ENCODE data around the gene FAIM2.
A peak's percentile ranks its signal among the peaks of the same experiment; 100 is the strongest.

The FAIM2 gene

DNA sequence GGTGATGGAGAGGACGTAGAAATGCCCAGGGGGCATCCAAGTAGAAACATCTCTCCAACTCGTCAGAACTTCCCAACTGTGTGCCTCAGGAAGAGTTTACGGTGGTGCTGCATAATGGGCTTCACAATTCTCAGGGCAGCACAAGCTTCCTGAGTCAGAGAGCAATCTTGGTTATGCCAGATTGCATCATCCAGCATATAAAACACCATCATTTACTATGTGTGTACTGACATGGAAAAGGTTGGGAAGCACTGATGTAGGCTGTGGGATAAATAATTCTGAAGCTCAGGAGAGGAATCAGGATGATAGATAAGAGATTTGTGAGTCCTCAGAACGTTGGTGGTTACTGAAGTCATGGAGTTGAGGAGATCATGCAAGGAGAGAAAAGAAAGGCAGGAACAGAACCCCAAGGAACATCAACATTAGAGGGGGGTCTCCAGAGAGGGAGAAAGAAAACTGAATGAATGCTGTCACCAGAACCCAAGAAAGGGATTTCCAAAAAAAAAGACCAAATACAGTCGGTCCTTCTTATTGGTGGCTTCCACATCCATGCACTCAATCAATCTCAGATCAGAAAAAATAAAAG lies 70.8 kb downstream of the FAIM2 start:
- H3K27me3 ChIP-seq (ENCODE audit: low read depth, low read length): no peaks in the 10 kb centered on the region
- no peak overlapping the region for H3K4me3 ChIP-seq (ENCODE audit: low read depth in 1 of 2, low read length in 2 of 2)
- H3K9me3 ChIP-seq (ENCODE audit: control insufficient read depth in 1 of 2, low read length in 2 of 2): no peaks in the 10 kb centered on the region
- no peaks in the 10 kb centered on the region for H3K36me3 ChIP-seq (ENCODE audit: control insufficient read depth in 1 of 2, insufficient read depth in 2 of 2, low read length in 2 of 2)
- H3K27ac ChIP-seq (ENCODE audit: low read length): no peak overlapping the region
- H3K4me1 ChIP-seq (ENCODE audit: control insufficient read depth in 1 of 2, insufficient read depth in 2 of 2, low read length in 2 of 2): peaks cover 5 to 8% of the 10 kb centered on the region in 2 donors

DNA sequence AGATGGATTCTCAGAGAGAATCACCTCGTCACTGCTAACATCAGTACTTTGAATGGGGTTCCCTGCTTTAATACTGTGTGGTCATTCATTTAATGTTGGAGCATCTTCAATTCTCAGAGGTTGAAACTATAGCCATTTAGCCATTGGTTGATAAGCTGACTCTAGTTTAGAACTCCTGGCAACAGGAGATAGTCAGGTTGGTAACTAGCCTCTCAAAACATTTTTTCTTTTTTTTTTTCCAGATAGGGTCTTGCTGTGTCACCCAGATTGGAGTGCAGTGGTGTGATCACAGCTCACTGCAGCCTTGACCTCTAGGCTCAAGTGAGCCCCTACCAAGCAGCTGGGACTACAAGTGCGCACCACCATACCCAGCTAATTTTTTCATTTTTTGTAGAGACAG lies 72.0 kb downstream of the FAIM2 start:
- Histone ChIP-seq H3K4me1 (ENCODE audit: control insufficient read depth in 1 of 2, insufficient read depth in 2 of 2, low read length in 2 of 2) (peaks cover 5 to 15% of the 10 kb centered on the region in 2 donors), H3K27ac (ENCODE audit: low read length) (no peak overlapping the region), H3K4me3 (ENCODE audit: low read depth in 1 of 2, low read length in 2 of 2) (no peak overlapping the region), H3K27me3 (ENCODE audit: low read depth, low read length) (no peaks in the 10 kb centered on the region), H3K9me3 (ENCODE audit: control insufficient read depth in 1 of 2, low read length in 2 of 2) (no peaks in the 10 kb centered on the region), H3K36me3 (ENCODE audit: control insufficient read depth in 1 of 2, insufficient read depth in 2 of 2, low read length in 2 of 2) (no peaks in the 10 kb centered on the region)

DNA sequence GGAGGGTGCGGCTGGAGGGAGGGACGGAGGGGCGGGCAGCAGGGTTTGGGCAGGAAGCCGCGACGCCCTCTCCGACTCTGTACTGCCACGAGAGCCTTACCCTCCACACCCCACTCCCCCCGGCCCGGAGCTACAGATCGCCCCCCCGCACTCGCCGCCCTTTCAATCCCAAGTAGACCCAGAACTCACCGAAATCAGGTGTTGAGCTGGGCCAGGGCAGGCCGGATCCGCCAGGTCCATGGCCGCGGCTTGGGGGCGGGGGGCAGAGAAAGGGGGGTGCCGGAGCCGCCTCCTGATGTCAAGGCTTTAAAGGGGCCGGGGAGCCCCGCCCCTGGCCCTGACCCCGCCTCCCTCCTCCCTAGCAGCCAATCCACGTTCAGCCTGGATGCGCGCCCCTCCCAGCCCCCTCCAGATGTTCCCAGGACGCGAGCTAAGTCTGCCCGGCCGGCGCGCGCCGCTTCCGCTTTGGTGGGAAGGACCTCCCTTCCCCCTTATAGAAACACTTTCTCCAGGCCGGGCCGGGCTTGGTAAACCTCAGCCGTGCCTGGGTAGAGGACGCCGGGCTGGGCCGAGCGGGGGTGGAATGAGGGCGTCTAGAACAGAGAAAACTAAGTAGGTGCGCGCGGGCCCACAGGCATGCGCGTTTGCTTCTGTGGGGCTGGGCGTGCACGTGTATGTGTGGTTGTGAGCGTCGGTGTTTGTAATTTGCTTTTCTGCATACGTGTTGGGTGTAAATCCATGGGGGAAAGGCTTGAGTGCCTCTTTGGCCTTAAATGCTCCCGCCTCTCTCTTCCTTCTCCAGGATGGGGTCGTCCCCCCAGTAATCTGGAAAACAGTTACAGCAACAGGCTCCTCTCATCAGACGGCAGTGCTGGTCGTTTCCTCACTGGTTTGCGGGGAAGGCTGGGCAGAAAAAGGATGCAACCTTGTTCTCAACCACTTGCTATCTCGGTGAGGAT lies 75.3 kb downstream of the FAIM2 start, which contains the start of gene NCKAP5L:
NCKAP5L (minus strand) TSS at position 281 of the 959 bp plus-strand sequence. CDS start 24,369 bp downstream, outside the sequence.
- Histone ChIP-seq H3K36me3 (ENCODE audit: control insufficient read depth in 1 of 2, insufficient read depth in 2 of 2, low read length in 2 of 2) (no peaks in the 10 kb centered on the region), H3K4me3 (ENCODE audit: low read depth in 1 of 2, low read length in 2 of 2) (peak within 1 kb of the TSS; percentile 81 to 88), H3K27ac (ENCODE audit: low read length) (peak within 1 kb of the TSS; percentile 78), H3K4me1 (ENCODE audit: control insufficient read depth in 1 of 2, insufficient read depth in 2 of 2, low read length in 2 of 2) (peaks cover 10 to 43% of the 10 kb centered on the region in 2 donors), H3K9me3 (ENCODE audit: control insufficient read depth in 1 of 2, low read length in 2 of 2) (no peaks in the 10 kb centered on the region), H3K27me3 (ENCODE audit: low read depth, low read length) (no peaks in the 10 kb centered on the region)

DNA sequence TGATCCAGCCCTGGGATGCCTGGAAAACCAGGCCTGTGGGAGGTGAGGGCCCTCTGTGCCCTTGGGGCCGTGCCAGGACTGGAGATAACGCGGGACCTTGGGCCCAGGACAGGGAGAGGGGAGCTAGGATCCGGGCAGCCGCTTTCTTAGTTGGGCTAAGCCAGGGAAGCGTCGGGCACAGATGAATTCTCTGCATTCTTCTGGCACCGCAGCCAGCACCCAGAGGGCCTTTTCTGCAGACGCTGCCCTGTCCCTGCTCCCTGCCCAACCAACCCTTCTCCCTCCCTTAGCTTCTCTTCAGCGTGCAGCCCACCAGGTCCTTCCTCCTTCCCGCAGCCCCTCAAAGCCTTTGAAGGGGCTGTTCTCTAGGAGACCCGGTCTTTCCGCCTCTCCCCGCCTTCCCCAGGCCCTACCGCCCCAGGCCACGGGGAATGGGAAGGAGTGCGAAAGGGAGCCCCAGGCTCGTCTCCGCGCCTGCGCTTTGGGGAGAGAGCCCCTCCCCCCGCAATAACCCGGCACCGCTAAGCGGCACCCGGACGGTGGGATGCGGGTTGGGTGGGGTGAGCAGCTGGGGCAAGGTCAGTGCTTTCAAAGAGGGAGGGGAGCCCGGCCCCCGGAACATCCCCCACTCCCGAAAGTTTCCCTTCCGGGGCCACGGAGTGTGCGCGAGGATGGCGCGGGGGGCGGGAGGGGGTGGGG lies 76.2 kb downstream of the FAIM2 start:
- no peaks in the 10 kb centered on the region for H3K27me3 ChIP-seq (ENCODE audit: low read depth, low read length)
- H3K36me3 ChIP-seq (ENCODE audit: control insufficient read depth in 1 of 2, insufficient read depth in 2 of 2, low read length in 2 of 2): peaks cover 0 to 2% of the 10 kb centered on the region in 2 donors
- peaks cover 10 to 43% of the 10 kb centered on the region in 2 donors for H3K4me1 ChIP-seq (ENCODE audit: control insufficient read depth in 1 of 2, insufficient read depth in 2 of 2, low read length in 2 of 2)
- peak overlapping the region; percentile 81 to 88 for H3K4me3 ChIP-seq (ENCODE audit: low read depth in 1 of 2, low read length in 2 of 2)
- no peaks in the 10 kb centered on the region for H3K9me3 ChIP-seq (ENCODE audit: control insufficient read depth in 1 of 2, low read length in 2 of 2)
- H3K27ac ChIP-seq (ENCODE audit: low read length): peak overlapping the region; percentile 27

DNA sequence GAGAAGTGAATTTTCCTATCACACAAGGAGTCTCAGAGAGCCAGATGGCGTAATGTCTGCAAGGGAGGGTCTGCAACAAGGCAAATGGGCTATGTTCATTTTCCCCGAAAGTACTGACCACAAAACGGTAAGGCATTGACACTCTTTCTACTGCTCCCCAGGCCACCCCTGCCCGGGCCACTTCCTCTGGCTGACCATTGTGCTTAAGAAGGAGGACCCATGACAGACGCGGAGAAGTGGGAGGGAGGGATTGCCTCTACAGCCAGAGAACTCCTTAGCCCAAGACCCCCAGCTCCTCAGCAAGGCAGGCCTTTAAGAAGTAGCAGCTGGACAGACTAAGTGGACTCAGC lies 76.7 kb downstream of the FAIM2 start:
- Histone ChIP-seq H3K4me1 (ENCODE audit: control insufficient read depth in 1 of 2, insufficient read depth in 2 of 2, low read length in 2 of 2) (peaks cover 10 to 45% of the 10 kb centered on the region in 2 donors), H3K4me3 (ENCODE audit: low read depth in 1 of 2, low read length in 2 of 2) (peak overlapping the region; percentile 81 to 88), H3K27me3 (ENCODE audit: low read depth, low read length) (no peaks in the 10 kb centered on the region), H3K9me3 (ENCODE audit: control insufficient read depth in 1 of 2, low read length in 2 of 2) (no peaks in the 10 kb centered on the region), H3K27ac (ENCODE audit: low read length) (peak overlapping the region; percentile 27), H3K36me3 (ENCODE audit: control insufficient read depth in 1 of 2, insufficient read depth in 2 of 2, low read length in 2 of 2) (peaks cover 0 to 3% of the 10 kb centered on the region in 2 donors)

DNA sequence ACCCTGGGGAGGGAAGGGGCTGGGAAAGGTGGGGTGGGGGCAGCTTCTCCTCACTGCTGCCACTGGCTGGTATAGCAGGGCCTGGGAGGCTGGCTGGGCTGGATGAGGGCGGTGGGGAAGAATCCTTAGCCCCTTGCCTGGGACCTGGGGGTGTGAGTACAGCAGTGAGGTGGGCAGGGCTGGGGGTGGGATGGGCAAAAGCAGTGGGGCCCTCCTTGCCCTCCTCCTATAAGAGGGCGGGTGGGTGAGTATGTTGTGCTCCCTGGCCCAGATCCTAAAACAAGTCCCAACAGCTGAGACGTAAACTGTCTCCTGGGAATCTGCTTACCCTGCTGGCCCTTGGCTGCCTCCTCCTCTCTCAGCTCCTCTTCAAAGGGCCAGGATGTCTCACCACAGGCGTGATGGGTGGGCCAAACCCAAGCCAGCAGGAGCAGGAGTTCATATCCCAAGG lies 77.7 kb downstream of the FAIM2 start:
- peak overlapping the region in 1 of 2 donors; percentile 88 for H3K4me3 ChIP-seq (ENCODE audit: low read depth in 1 of 2, low read length in 2 of 2)
- no peaks in the 10 kb centered on the region for H3K9me3 ChIP-seq (ENCODE audit: control insufficient read depth in 1 of 2, low read length in 2 of 2)
- no peaks in the 10 kb centered on the region for H3K27me3 ChIP-seq (ENCODE audit: low read depth, low read length)
- H3K27ac ChIP-seq (ENCODE audit: low read length): peak overlapping the region; percentile 27
- peaks cover 0 to 3% of the 10 kb centered on the region in 2 donors for H3K36me3 ChIP-seq (ENCODE audit: control insufficient read depth in 1 of 2, insufficient read depth in 2 of 2, low read length in 2 of 2)
- peaks cover 10 to 55% of the 10 kb centered on the region in 2 donors for H3K4me1 ChIP-seq (ENCODE audit: control insufficient read depth in 1 of 2, insufficient read depth in 2 of 2, low read length in 2 of 2)

DNA sequence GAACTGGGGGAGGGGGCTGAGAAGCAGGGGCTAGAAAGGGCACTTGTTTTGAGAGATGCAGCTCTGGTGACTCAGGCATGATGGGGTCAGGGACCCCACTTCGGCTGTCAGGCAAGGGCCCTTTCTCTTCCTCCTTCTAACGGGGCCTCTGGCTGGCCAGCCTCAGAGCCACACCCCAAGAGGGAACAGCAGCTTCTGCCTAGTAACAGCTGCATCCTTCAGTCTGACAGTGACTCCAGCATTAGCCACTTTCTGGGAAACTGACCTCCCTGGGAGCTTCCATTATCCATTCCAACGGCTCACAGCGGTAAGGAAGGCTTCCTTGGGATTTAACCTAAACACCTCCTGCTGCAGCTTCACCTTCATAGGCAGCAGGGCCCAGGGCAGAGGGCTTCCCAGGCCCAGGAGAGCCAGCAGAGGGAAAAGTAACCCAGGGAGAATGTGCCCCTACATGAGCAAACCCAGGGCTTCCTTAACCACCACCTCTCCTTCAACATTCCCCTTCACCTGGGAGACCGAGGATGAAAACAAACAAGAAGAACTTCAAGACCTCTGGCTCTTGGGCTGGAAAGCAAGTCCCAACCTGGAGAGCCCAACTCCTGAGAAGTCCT lies 78.2 kb downstream of the FAIM2 start:
- H3K4me1 ChIP-seq (ENCODE audit: control insufficient read depth in 1 of 2, insufficient read depth in 2 of 2, low read length in 2 of 2): peaks cover 10 to 61% of the 10 kb centered on the region in 2 donors
- H3K9me3 ChIP-seq (ENCODE audit: control insufficient read depth in 1 of 2, low read length in 2 of 2): no peaks in the 10 kb centered on the region
- no peaks in the 10 kb centered on the region for H3K27me3 ChIP-seq (ENCODE audit: low read depth, low read length)
- peak overlapping the region; percentile 27 for H3K27ac ChIP-seq (ENCODE audit: low read length)
- H3K36me3 ChIP-seq (ENCODE audit: control insufficient read depth in 1 of 2, insufficient read depth in 2 of 2, low read length in 2 of 2): peaks cover 0 to 3% of the 10 kb centered on the region in 2 donors
- peak overlapping the region in 1 of 2 donors; percentile 19 for H3K4me3 ChIP-seq (ENCODE audit: low read depth in 1 of 2, low read length in 2 of 2)

DNA sequence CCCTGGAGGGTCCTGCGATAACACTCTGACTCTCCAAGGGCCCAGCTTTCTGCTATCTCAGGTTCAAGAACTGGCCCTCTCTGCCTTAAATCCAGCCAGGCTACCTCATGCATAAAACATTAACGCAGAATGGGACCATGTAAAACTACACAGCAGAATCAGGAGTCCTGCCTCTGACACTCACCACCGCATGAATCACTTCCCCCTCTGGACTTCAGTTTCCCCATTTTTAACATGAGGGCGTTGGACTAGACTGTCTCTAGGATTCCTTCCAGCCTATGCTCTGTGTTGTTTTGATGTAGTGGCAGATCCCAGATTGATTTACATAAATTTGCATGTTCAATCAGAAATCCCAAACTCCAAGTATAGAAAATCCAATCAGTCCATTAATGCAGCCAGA lies 78.8 kb downstream of the FAIM2 start:
- Histone ChIP-seq H3K27ac (ENCODE audit: low read length) (peak overlapping the region; percentile 27), H3K4me1 (ENCODE audit: control insufficient read depth in 1 of 2, insufficient read depth in 2 of 2, low read length in 2 of 2) (peaks cover 10 to 61% of the 10 kb centered on the region in 2 donors), H3K9me3 (ENCODE audit: control insufficient read depth in 1 of 2, low read length in 2 of 2) (no peaks in the 10 kb centered on the region), H3K27me3 (ENCODE audit: low read depth, low read length) (no peaks in the 10 kb centered on the region), H3K36me3 (ENCODE audit: control insufficient read depth in 1 of 2, insufficient read depth in 2 of 2, low read length in 2 of 2) (peaks cover 0 to 3% of the 10 kb centered on the region in 2 donors), H3K4me3 (ENCODE audit: low read depth in 1 of 2, low read length in 2 of 2) (no peak overlapping the region)

DNA sequence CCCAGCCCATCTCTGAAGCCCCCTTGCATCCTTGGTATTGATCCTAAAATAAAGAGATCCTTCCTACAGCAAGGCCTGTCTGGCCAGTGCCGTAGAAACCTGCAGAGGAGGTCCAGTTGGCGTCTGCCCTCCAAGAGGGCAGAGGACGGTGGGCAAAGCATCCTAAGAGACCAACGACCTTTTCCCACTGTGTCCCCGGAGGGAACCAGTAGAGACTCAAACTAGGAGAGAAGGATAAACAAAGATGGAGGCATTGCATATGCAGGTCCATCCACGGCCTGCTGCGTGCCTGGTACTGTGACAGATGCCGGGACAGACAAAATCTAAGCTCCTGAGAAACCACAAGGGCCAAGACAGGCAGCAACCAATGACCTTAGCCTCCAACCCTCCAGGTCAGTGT lies 79.3 kb downstream of the FAIM2 start:
- no peaks in the 10 kb centered on the region for H3K9me3 ChIP-seq (ENCODE audit: control insufficient read depth in 1 of 2, low read length in 2 of 2)
- H3K4me1 ChIP-seq (ENCODE audit: control insufficient read depth in 1 of 2, insufficient read depth in 2 of 2, low read length in 2 of 2): peaks cover 10 to 65% of the 10 kb centered on the region in 2 donors
- no peaks in the 10 kb centered on the region for H3K27me3 ChIP-seq (ENCODE audit: low read depth, low read length)
- H3K4me3 ChIP-seq (ENCODE audit: low read depth in 1 of 2, low read length in 2 of 2): no peak overlapping the region
- peaks cover 0 to 3% of the 10 kb centered on the region in 2 donors for H3K36me3 ChIP-seq (ENCODE audit: control insufficient read depth in 1 of 2, insufficient read depth in 2 of 2, low read length in 2 of 2)
- H3K27ac ChIP-seq (ENCODE audit: low read length): peak overlapping the region; percentile 27

DNA sequence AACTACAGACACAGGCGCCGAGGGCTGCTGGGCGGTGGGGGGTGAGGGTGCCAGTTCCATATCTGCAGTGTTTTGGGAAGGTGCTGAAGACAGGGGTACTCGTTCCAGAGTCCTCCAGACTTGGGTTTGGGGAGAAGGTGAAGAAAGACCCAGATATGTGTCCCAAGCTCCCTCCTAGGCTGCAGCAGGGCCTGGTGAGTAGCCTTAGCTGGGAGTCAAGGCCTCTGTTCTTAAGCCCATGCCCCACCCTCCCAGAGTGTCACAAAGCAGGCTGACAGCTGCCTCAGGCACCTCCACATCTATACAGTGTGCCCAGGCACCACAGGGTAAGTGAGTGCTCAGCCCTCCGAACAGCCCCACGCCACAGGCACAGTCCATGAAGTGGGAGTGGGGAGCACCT lies 79.7 kb downstream of the FAIM2 start:
- H3K9me3 ChIP-seq (ENCODE audit: control insufficient read depth in 1 of 2, low read length in 2 of 2): no peaks in the 10 kb centered on the region
- peaks cover 0 to 3% of the 10 kb centered on the region in 2 donors for H3K36me3 ChIP-seq (ENCODE audit: control insufficient read depth in 1 of 2, insufficient read depth in 2 of 2, low read length in 2 of 2)
- H3K4me3 ChIP-seq (ENCODE audit: low read depth in 1 of 2, low read length in 2 of 2): no peak overlapping the region
- no peak overlapping the region for H3K27ac ChIP-seq (ENCODE audit: low read length)
- H3K4me1 ChIP-seq (ENCODE audit: control insufficient read depth in 1 of 2, insufficient read depth in 2 of 2, low read length in 2 of 2): peaks cover 8 to 63% of the 10 kb centered on the region in 2 donors
- no peaks in the 10 kb centered on the region for H3K27me3 ChIP-seq (ENCODE audit: low read depth, low read length)
